ENCODE data around the gene KIF22. TPM values are rescaled to one million over a fixed set of nuclear protein-coding genes. Genes with fewer than 3 reads are reported as not detected.

KIF22 gene
- total RNA-seq, result 38.5 and 83.8 TPM in 2 replicates

DNA sequence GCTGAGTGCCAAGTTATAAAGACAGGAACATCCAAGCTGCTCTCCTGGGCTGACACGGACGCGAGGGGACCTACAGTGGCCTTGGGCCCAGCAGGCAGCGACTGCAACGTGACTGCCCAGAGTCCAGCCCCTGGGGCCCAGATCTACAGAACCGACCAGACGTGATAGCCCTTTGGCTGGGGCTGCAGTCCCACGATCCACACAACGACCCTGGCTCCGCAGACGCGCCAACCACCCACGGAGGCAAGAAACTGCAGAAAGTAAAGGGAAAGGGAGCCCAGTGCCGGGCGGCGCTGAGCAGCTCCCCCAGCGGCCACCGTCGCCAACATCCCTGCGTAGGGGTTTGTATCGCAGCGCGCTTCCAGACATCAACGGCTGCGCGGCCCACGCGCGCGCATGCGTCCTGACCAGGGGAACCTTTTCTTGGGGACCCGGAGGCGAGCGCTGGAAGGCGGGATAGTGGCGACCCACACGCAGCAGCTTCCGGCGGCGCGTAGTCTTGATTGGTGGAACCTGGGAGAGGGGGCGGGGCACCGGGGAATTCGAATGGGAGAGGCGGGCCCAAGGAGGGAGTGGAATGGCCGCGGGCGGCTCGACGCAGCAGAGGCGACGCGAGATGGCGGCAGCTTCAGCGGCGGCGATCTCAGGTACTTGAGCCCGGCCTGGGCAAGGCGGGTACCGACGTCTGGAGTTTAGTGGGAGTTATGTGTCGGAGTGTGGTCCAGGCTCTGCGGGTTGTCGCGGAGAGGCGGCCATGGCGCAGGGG, at the start of gene KIF22:
Gene KIF22, plus strand, starts transcription at position 569 of the 766 bp plus-strand sequence. Its CDS starts 9 bp downstream, at position 578.

DNA sequence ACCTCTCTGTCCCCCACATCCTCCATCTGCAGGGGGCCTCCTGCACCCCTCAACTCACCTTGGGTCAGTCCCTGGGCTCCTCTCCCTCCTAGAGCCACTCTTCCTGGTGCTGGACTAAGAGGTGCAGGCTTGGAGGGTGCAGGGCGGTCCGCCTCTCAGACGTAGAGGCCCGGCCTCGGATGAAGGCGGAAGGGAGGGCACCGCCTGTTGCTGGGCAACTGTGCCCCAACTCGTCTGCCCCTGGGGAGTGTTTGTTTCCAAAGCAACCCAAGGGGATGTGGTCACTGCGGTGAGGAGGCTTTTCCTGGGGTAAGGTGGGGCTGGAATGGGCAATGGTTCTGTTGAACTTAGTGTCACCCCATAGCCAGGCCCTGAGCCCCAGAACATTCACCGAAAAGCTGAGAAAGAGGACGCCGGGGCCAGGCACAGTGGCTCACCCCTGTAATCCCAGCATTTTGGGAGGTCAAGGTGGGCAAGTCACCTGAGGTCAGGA, 44.7 kb upstream of the KIF22 start, which contains the start of gene C16orf54:
Gene C16orf54, minus strand, starts transcription at position 138 of the 493 bp plus-strand sequence. CDS start 1,039 bp downstream, outside the sequence.

DNA sequence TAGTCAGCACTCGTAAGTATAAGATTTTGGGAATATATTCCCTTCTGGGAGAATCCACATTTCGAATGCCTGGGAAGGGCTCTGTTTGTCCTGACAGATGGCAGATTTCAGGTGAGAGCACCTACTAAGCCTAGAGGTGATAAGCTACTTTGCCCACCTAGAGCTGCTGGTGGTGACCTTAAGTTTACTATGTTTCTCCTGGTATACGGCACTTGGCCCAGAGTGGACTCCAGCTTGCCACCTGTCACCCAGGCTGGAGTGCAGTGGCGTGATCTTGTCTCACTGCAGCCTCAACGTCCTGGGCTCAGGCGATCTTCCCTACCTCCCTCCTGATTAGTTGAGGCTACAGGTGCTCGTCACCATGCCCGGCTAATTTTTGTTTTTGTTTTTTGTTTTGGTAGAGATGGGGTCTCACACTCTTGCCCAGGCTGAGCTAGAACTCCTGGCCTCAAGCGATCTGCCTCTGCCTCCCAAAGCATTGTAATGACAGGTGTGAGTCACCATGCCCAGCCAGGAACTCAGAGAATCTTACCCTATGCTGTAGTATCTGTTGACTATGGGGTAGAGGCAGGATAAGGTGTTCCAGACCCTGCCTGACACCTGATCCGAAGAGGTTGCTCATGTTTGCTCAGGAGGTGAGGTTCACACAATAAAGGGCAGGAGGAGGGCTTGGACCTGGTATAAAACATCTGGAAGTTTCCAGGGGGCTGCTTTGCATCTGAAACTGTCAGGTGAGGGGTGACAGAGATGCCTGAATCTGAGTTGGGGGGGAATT, 12.8 kb upstream of the KIF22 start, which contains the start of gene ZG16:
Gene ZG16, plus strand, starts transcription at position 681 of the 775 bp plus-strand sequence. CDS start 1,011 bp downstream, outside the sequence.

DNA sequence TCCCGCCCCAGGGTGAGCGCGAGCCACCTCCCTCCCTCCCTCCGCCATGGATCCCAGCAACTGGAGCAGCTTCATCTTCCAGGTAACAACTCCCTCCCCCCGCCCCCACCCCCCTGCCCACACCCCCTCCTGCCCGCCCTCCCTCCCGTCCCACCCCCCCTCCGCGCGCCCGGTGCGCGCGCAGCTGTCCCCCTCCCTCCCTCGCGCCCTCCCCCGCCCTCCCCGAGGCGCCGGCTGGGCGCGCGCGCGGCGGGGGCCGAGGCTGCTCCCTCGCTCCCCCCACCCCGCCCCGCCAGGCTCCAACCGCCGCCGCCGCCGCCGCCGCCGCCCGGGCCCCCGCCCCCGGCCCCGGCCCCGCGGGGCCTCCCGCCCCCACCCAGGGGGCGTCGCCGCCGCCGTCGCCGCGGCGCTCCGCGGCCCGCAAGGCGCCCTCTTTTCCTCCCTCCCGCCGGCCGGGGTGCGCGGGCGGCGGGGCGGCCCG, 15.6 kb downstream of the KIF22 start, which contains the start of gene MAZ:
Gene MAZ, plus strand, starts transcription at position 431 of the 481 bp plus-strand sequence. CDS start 173 bp downstream, outside the sequence.

DNA sequence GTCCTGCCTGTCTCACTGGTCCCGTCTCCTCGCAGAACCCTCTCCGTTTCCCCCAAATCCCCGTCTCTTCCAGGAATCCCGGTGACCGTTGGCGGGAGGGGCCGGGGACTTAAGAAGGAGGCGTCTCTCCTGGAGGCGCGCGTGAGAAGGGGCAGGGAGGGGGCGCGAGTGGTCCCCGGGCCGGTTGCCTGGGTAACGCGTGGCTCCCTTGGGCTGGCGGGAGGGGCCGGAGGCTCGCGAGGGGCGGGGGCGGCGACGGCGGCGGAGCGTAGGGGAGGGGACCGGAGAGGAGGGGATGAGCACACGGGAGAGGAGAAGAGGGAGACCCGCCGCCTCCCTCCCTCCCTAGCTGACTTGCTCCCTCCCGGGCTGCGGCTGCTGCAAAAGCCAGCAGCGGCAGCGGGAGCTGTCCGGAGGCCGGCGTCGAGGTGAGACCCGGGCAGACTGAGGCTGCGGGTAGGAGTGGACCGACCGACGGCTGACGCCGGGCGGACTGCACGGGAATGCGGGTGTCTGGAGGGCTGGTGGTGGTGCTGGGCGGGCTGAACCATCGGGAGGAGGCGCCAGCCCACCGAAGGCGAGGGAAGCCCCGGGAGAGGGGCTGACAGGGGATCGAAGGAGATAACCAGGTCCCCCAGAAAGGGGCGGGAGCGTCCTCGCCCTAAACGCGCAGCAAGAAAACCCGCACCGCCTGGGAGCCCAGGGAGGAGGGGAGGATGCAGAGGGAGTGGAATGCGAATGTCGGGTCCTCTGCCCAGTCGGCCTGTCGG, 21.5 kb downstream of the KIF22 start, which contains the start of gene PRRT2:
Gene PRRT2, plus strand, starts transcription at position 298 of the 770 bp plus-strand sequence. CDS start 862 bp downstream, outside the sequence.

DNA sequence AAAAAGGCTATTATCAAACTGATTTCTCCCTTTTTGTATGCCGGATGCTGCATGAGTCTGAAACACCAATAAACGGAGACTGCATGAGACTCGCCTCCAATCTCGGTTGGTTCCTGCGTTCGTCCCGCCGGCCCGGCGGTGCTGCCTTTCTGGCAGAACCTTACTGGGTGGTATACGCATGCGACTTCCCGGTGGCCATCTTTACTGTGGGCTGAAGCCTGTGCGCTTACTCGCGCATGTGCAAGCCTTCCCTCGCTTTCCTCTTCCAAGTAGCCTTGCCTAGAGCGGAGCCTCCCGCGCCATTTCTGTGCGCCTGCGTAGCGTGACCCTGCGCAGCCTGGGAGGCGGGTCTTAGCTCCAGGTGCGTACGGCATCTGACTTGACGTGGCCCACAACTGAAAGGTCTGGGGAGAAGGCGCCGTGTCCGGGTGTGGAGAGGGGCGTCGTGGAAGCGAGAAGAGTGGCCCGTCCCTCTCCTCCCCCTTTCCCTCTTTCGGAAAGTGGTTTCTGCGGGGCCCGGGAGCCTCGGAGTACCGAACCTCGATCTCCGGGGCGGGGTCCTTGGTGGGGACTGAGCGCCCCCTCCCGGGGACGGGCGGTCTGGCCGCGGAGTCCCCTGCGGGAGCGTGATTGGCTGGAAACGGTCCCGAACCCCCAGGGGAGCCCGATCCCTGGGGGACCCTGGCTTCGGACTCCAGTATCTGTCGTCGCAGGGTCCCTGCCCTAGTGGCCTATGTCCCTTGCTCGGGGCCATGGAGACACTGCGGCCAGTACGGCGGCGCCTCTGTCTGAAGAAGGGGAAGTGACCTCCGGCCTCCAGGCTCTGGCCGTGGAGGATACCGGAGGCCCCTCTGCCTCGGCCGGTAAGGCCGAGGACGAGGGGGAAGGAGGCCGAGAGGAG, 25.5 kb downstream of the KIF22 start, which contains the start of gene PAGR1:
Gene PAGR1, plus strand, starts transcription at position 360 of the 901 bp plus-strand sequence. Its CDS starts 374 bp downstream, at position 734.

DNA sequence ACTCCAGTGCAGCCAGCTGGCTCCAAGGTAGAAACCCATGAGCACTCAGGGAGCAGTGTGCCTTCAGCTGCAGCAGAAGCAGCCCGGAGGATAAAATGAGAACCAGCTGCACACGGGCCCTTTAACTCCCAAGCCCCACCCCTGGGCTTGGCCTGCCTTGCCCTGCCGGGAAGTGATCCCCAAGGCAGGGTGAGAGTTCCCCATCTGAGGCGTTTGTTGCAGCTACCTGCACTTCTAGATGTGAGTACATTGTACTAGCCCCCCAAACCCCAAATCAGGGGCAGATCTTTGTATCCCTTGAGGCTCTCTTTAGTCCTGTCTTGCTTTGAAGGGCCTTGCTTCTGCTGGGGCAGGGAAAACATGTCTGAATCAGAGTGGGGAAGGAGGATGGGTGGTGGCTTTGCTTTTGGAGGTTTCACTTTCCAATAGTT, 29.7 kb downstream of the KIF22 start, which contains the start of gene MVP:
Gene MVP, plus strand, starts transcription at position 192 of the 431 bp plus-strand sequence. CDS start 10,088 bp downstream, outside the sequence.

Other genes starting within 250 kb of the KIF22 start
- not detected in 2 replicates for gene SPN, start 127.5 kb upstream of the KIF22 start, total RNA-seq
- 6.2 and 8.3 TPM in 2 replicates for gene QPRT, start 111.6 kb upstream of the KIF22 start, total RNA-seq
- gene C16orf54, start 44.8 kb upstream of the KIF22 start, total RNA-seq, result not detected in 2 replicates
- gene ZG16, start 12.5 kb upstream of the KIF22 start, total RNA-seq, result not detected in 2 replicates
- 108 and 150 TPM in 2 replicates for gene MAZ, start 15.8 kb downstream of the KIF22 start, total RNA-seq
- gene PRRT2, start 21.4 kb downstream of the KIF22 start, total RNA-seq, result not detected in 2 replicates
- 37.2 and 72.5 TPM in 2 replicates for gene PAGR1, start 25.4 kb downstream of the KIF22 start, total RNA-seq
- 126 and 154 TPM in 2 replicates for gene MVP, start 29.7 kb downstream of the KIF22 start, total RNA-seq
- gene CDIPT, start 72.5 kb downstream of the KIF22 start, total RNA-seq, result 58.9 and 65.7 TPM in 2 replicates
- gene SEZ6L2, start 108.8 kb downstream of the KIF22 start, total RNA-seq, result 4.6 and 16.2 TPM in 2 replicates
- 5.0 and 7.8 TPM in 2 replicates for gene ASPHD1, start 109.7 kb downstream of the KIF22 start, total RNA-seq
- gene KCTD13, start 135.5 kb downstream of the KIF22 start, total RNA-seq, result 17.1 and 19.8 TPM in 2 replicates
- gene TMEM219, start 171.3 kb downstream of the KIF22 start, total RNA-seq, result 123 and 159 TPM in 2 replicates
- 24.8 and 28.7 TPM in 2 replicates for gene TAOK2, start 183.1 kb downstream of the KIF22 start, total RNA-seq
- gene HIRIP3, start 204.9 kb downstream of the KIF22 start, total RNA-seq, result 4.8 and 16.2 TPM in 2 replicates
- 58.2 and 91.8 TPM in 2 replicates for gene INO80E, start 205.5 kb downstream of the KIF22 start, total RNA-seq
- gene DOC2A, start 220.3 kb downstream of the KIF22 start, total RNA-seq, result 0.39 TPM in 1 of 2 replicates, not detected in the other
- gene C16orf92, start 232.4 kb downstream of the KIF22 start, total RNA-seq, result not detected in 2 replicates
- gene TLCD3B, start 240.5 kb downstream of the KIF22 start, total RNA-seq, result not detected in 2 replicates

All from hair follicular keratinocyte (primary cell).